AG09319 (cell line): ENCODE measurements around the gene CXCR6.

Experiments
- DNase-seq: peaks from one replicate; pipeline ENCODE4 v3.0.0-alpha.2; 2010; ENCODE audit warnings: low read depth; ENCODE audit errors: extremely low read depth
- TF ChIP-seq, protein P1 (sequence below): IDR thresholded peaks from 2 replicates; pipeline ENCODE4 v1.5.1; 2011; ENCODE audit warnings: low read depth, mild to moderate bottlenecking, inconsistent platforms, low read length, moderate library complexity

The CXCR6 gene

GRCh38 chr3:45990181-45990580 lies 46.9 kb downstream of the CXCR6 start:
- DNase-seq, result no peak
- TF ChIP-seq, protein P1, sequence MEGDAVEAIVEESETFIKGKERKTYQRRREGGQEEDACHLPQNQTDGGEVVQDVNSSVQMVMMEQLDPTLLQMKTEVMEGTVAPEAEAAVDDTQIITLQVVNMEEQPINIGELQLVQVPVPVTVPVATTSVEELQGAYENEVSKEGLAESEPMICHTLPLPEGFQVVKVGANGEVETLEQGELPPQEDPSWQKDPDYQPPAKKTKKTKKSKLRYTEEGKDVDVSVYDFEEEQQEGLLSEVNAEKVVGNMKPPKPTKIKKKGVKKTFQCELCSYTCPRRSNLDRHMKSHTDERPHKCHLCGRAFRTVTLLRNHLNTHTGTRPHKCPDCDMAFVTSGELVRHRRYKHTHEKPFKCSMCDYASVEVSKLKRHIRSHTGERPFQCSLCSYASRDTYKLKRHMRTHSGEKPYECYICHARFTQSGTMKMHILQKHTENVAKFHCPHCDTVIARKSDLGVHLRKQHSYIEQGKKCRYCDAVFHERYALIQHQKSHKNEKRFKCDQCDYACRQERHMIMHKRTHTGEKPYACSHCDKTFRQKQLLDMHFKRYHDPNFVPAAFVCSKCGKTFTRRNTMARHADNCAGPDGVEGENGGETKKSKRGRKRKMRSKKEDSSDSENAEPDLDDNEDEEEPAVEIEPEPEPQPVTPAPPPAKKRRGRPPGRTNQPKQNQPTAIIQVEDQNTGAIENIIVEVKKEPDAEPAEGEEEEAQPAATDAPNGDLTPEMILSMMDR, result no peak

- no peak for DNase-seq
These were observed 48.1 kb downstream of the CXCR6 start for GRCh38 chr3:45991341-45991740.

DNA sequence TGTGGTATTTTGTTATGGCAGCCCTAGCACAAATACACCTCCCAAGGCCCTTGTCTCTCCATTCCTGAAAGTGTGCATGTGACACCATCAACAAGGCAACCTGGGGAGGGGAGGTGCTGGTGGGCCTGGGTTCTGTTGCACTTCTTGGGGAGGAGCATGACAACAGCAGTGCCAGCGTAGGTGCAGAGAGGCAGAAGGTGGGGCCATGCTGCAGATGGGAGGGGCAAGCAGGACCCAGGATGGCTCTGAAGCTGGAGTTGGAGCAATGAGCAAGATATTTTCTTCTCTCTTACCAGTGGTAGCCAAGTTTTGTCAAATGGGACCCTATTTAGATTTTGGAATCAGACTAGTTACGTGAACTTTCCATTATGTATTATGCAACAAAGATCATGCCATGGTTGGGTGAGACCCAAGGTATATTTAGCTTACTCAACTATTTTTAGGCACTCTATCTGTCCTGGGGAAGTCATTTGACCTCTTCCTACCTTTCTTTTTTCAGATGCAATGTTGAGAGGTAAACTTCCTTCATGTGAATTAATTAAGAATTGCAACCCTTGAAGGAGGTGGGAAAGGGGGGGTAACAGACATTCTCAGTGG lies 49.0 kb downstream of the CXCR6 start:
- TF ChIP-seq, protein P1, result no peak
- DNase-seq, result no peak

More at GRCh38 chr3:45991341-45991740, 48.1 kb downstream of the CXCR6 start:
- TF ChIP-seq, protein P1, result no peak

DNA sequence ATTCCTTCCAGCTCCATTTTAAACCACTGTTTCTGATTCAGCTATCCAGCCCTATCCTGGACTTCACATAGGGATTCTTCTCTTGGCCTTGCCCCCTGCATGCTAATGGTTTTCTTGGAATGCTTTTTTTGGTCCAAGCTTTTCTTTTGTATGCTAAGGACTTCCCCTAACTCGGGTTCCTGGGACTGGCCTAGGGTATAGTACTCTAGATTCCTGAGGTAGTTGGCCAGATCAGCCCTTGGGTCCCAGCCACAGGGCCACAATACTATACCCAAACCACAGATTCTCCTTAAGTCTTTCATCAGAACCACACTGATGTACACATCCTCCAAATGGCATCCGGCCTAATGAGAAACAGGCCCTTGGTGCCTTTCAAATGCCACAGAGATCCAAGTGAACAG lies 49.6 kb downstream of the CXCR6 start:
- TF ChIP-seq, protein P1, result no peak
- peak; percentile 96 for DNase-seq

- TF ChIP-seq, protein P1, result no peak
- DNase-seq, result no peak
These were observed 50.3 kb downstream of the CXCR6 start for GRCh38 chr3:45993421-45994027.

GRCh38 chr3:45994419-45995235 lies 51.4 kb downstream of the CXCR6 start:
- TF ChIP-seq, protein P1, result no peak
- no peak for DNase-seq
